IMR-90 (cell line): ENCODE results near the gene CCDC167. TPM values are rescaled to one million over a fixed set of nuclear protein-coding genes. Genes with fewer than 3 reads are reported as not detected.

Source experiments
- ATAC-seq: fragments of 200-7000 bp; cut with Tn5 transposase; 2 replicates; pipeline ENCODE4 v1.9.1; 2020; ENCODE audit warnings: low read depth, mild to moderate bottlenecking, moderate library complexity
- BruUV-seq: library from RNA; stranded (reverse); fragments of 400-500 nt; replicated peaks from 2 replicates; lab custom pipeline; 2021; lab: Mats Ljungman, UMichigan
- CTCF ChIA-PET: fragments of 300-600 bp; formaldehyde crosslinking; extraction: SDS; loops from one replicate; lab custom pipeline; 2021; ENCODE audit warnings: antibody characterized with exemption; lab: Yijun Ruan, JAX
- POLR2A ChIA-PET: fragments of 300-600 bp; sonication (Branson Sonifier 250); formaldehyde crosslinking; loops from one replicate; lab custom pipeline; 2022; ENCODE audit warnings: antibody characterized with exemption; ENCODE audit not compliant: unreplicated experiment; lab: Charles Lee
- DNase-seq: peaks from one replicate; pipeline ENCODE4 v3.0.0; 2013
- H2AFZ ChIP-seq: replicated peaks from 2 replicates; pipeline ENCODE3; 2013; ENCODE audit warnings: low read length, mild to moderate bottlenecking; ENCODE audit not compliant: poor library complexity
- H2AK5ac ChIP-seq: 2 replicates; pipeline ENCODE4 v1.6.1; 2013; ENCODE audit warnings: low read depth, low read length, inconsistent platforms
- H2AK9ac ChIP-seq: replicated peaks from 2 replicates; pipeline ENCODE3; 2013; ENCODE audit warnings: mild to moderate bottlenecking, low read depth, low read length, moderate library complexity; ENCODE audit not compliant: poor library complexity
- H2BK120ac ChIP-seq: 2 replicates; pipeline ENCODE4 v1.6.1; 2013; ENCODE audit warnings: low read depth, low read length, inconsistent platforms
- H2BK15ac ChIP-seq: 3 replicates; pipeline ENCODE4 v1.6.1; 2013; ENCODE audit warnings: low read depth, low read length, inconsistent platforms
- H2BK20ac ChIP-seq: 2 replicates; pipeline ENCODE4 v1.6.1; 2013; ENCODE audit warnings: low read depth, mild to moderate bottlenecking, inconsistent platforms, low read length, moderate library complexity
- H2BK5ac ChIP-seq: 2 replicates; pipeline ENCODE4 v1.6.1; 2013; ENCODE audit warnings: mild to moderate bottlenecking, low read depth, low read length, inconsistent platforms; ENCODE audit not compliant: poor library complexity, severe bottlenecking
- H3K14ac ChIP-seq: replicated peaks from 2 replicates; pipeline ENCODE4 v1.6.1; 2013; ENCODE audit warnings: low read depth, low read length, inconsistent platforms
- H3K18ac ChIP-seq: 2 replicates; pipeline ENCODE4 v1.6.1; 2013; ENCODE audit warnings: low read depth, low read length, control low read depth
- H3K23ac ChIP-seq: 2 replicates; pipeline ENCODE4 v1.6.1; 2013; ENCODE audit warnings: low read depth, low read length, inconsistent platforms
- H3K27ac ChIP-seq: 2 replicates; pipeline ENCODE4 v1.5.1; 2013; ENCODE audit warnings: mild to moderate bottlenecking, control low read depth, low read length; ENCODE audit not compliant: insufficient read depth
- H3K27me3 ChIP-seq: 2 replicates; pipeline ENCODE4 v1.6.1; 2013; ENCODE audit warnings: low read length; ENCODE audit not compliant: control insufficient read depth, insufficient read depth
- H3K36me3 ChIP-seq: 2 replicates; pipeline ENCODE4 v1.6.1; 2013; ENCODE audit warnings: low read length, mixed read lengths; ENCODE audit not compliant: control insufficient read depth, insufficient read depth
- H3K4ac ChIP-seq: 2 replicates; pipeline ENCODE4 v1.6.1; 2013; ENCODE audit warnings: low read depth, low read length, inconsistent platforms
- H3K4me1 ChIP-seq: 2 replicates; pipeline ENCODE4 v1.6.1; 2013; ENCODE audit warnings: low read length, mixed read lengths; ENCODE audit not compliant: control insufficient read depth, insufficient read depth
- H3K4me2 ChIP-seq: 2 replicates; pipeline ENCODE4 v1.6.1; 2013; ENCODE audit warnings: low read depth, mild to moderate bottlenecking, control low read depth, low read length, moderate library complexity
- H3K4me3 ChIP-seq: 2 replicates; pipeline ENCODE4 v1.5.1; 2013; ENCODE audit warnings: low read depth, mild to moderate bottlenecking, control low read depth, low read length, moderate library complexity; ENCODE audit not compliant: insufficient read depth
- H3K56ac ChIP-seq: 2 replicates; pipeline ENCODE4 v1.6.1; 2013; ENCODE audit warnings: low read length, inconsistent platforms; ENCODE audit not compliant: insufficient read depth; ENCODE audit errors: extremely low read depth
- H3K79me1 ChIP-seq, 2 experiments: 2 replicates each; pipeline ENCODE4 v1.6.1; 2013; ENCODE audit warnings: low read length in 2 of 2, inconsistent platforms in 1 of 2, low read depth in 1 of 2
- H3K9ac ChIP-seq: 2 replicates; pipeline ENCODE4 v1.6.1; 2013; ENCODE audit warnings: low read depth, low read length, control low read depth
- H3K9me1 ChIP-seq: 2 replicates; pipeline ENCODE4 v1.6.1; 2013; ENCODE audit warnings: low read length, inconsistent platforms; ENCODE audit not compliant: insufficient read depth
- H3K9me3 ChIP-seq: 2 replicates; pipeline ENCODE4 v1.6.1; 2013; ENCODE audit warnings: low read length; ENCODE audit not compliant: control insufficient read depth, insufficient read depth
- H4K20me1 ChIP-seq: 2 replicates; pipeline ENCODE4 v1.6.1; 2013; ENCODE audit warnings: low read length, inconsistent platforms; ENCODE audit not compliant: insufficient read depth
- H4K5ac ChIP-seq: 2 replicates; pipeline ENCODE4 v1.6.1; 2013; ENCODE audit warnings: mild to moderate bottlenecking, low read depth, low read length, control low read depth
- H4K8ac ChIP-seq, 2 experiments: 2 replicates each; pipeline ENCODE4 v1.6.1; 2013; ENCODE audit warnings: low read depth in 2 of 2, low read length in 2 of 2, control low read depth in 1 of 2, inconsistent platforms in 1 of 2
- H4K91ac ChIP-seq: 2 replicates; pipeline ENCODE4 v1.6.1; 2013; ENCODE audit warnings: low read depth, low read length, inconsistent platforms; ENCODE audit not compliant: insufficient read depth
- CEBPB ChIP-seq: IDR thresholded peaks from 2 replicates; pipeline ENCODE4 v1.6.1; 2012; ENCODE audit warnings: low read depth, low read length, improper control_type of control experiment
- CHD1 ChIP-seq: IDR thresholded peaks from 2 replicates; pipeline ENCODE4 v1.6.1; 2012; ENCODE audit warnings: low read depth, low read length, improper control_type of control experiment
- FOS ChIP-seq: fragments of 150-350 bp; IDR thresholded peaks from 2 replicates; pipeline ENCODE4 v1.6.1; 2016; ENCODE audit warnings: low read depth, low read length
- MAFK ChIP-seq: IDR thresholded peaks from 2 replicates; pipeline ENCODE4 v1.6.1; 2012; ENCODE audit warnings: low read depth, low read length, improper control_type of control experiment
- MAZ ChIP-seq: IDR thresholded peaks from 2 replicates; pipeline ENCODE4 v1.6.1; 2012; ENCODE audit warnings: low read depth, mild to moderate bottlenecking, low read length, improper control_type of control experiment, moderate library complexity, borderline replicate concordance
- MXI1 ChIP-seq: IDR thresholded peaks from 2 replicates; pipeline ENCODE4 v1.6.1; 2012; ENCODE audit warnings: low read depth, mild to moderate bottlenecking, low read length, moderate library complexity, borderline replicate concordance
- NFE2L2 ChIP-seq: fragments of 150-350 bp; IDR thresholded peaks from 2 replicates; pipeline ENCODE4 v1.6.1; 2016; ENCODE audit warnings: low read depth, mild to moderate bottlenecking, low read length
- POLR2A ChIP-seq: IDR thresholded peaks from 2 replicates; pipeline ENCODE4 v1.6.1; 2012; ENCODE audit warnings: mild to moderate bottlenecking, low read depth, low read length
- RAD21 ChIP-seq: IDR thresholded peaks from 2 replicates; pipeline ENCODE4 v1.6.1; 2012; ENCODE audit warnings: low read length, improper control_type of control experiment
- RFX5 ChIP-seq: IDR thresholded peaks from 2 replicates; pipeline ENCODE4 v1.8.0; 2012; ENCODE audit warnings: low read depth, mild to moderate bottlenecking, low read length, moderate library complexity
- SMC3 ChIP-seq: fragments of 150-350 bp; IDR thresholded peaks from 2 replicates; pipeline ENCODE4 v1.6.1; 2016; ENCODE audit warnings: low read depth, mild to moderate bottlenecking, antibody characterized with exemption, low read length, moderate library complexity
- WGBS, 2 experiments: methylation state at CpG; one replicate each; pipeline versions ENCODE4 v1.1.5 to v1.1.7; 2013; ENCODE audit warnings: missing lambda C conversion rate in 2 of 2; ENCODE audit not compliant: insufficient read length in 1 of 2; ENCODE audit errors: extremely low coverage in 2 of 2; 5-methylcytosine and 5-hydroxymethylcytosine counted together
- dilution Hi-C: fragments of 300-500 bp; cut with HindIII; formaldehyde crosslinking; loops from one replicate; pipeline ENCODE4 v1.14.3; 2018; ENCODE audit warnings: low sequenced_read_pairs; ENCODE audit not compliant: unreplicated experiment
- in situ Hi-C: fragments of 300-500 bp; cut with MboI; formaldehyde crosslinking; loops from 3 replicates; pipeline ENCODE4 v1.14.3; 2019; ENCODE audit warnings: low sequenced_read_pairs, inconsistent platforms, mixed read lengths
- intact Hi-C: fragments of 100-400 bp; cut with micrococcal nuclease; formaldehyde crosslinking; loops from 2 replicates; pipeline ENCODE4 v1.10.0; 2022
- polyA plus RNA-seq, 3 experiments: library from polyadenylated mRNA; depleted of rRNA; stranded (reverse); fragments of >200 nt; gene quantifications; 2 replicates each; pipeline ENCODE4 v1.2.3, GENCODE V29; 2012; ENCODE audit warnings: low replicate concordance in 1 of 3
- total RNA-seq: library from RNA; depleted of rRNA; stranded (reverse); fragments of >200 nt; gene quantifications from 2 replicates; pipeline ENCODE4 v1.2.3, GENCODE V29; 2012
- TF ChIP-seq, protein P1 (sequence below): conservative IDR thresholded peaks from 2 replicates; pipeline ENCODE4 v1.5.1; 2012; ENCODE audit warnings: mild to moderate bottlenecking, low read depth, low read length, improper control_type of control experiment
- TF ChIP-seq, protein P2 (sequence below): fragments of 150-350 bp; IDR thresholded peaks from 2 replicates; pipeline ENCODE4 v1.6.1; 2017; ENCODE audit warnings: mild to moderate bottlenecking, antibody characterized with exemption, low read length, low read depth

CCDC167 gene
- total and polyA plus RNA-seq, 2 of the 4 experiments (the other 2 are of a cell fraction), result 35.8 to 96.8 TPM

DNA sequence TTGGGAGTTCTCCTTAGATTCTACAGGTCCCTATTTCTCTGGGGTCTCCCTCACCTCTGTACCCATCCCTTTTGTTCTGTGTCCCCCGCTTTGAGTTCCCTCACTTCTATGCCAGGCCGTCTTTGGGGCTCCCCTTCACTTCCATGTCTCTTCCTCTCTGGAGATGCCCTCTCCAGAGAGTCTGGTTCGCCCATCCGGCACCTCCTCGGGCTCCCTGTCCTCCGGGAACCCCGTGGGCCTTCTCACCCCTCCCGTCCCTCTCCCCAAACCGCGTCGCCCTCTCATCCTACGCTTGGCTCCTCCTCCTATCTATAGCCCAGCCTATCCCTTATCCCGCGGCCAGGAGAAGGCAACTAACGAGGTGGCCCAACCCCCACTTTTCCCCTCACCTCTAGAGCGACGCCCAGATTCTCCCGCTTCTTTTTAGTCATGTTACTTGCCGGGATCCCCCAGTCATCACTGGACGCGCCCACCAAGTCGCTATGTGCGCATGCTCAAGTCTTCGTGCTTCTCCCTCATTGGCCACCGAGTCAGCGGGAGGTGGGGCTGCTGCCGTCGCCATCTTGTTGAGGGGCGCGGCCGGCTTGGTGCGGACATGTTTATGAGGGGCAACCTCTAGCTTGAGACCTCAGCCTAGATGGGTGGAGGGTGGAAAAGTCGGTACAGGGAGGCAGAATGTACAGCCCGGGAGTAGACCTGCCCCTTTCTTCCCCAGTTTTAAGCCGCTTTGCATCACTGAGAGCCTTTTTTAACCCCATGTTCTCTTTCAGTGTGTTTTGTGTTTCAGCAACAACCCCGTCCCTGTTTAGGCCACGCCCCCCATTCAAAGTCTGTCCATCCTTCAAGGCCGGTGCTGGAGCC lies at the start of gene CCDC167 (continued):
- TF ChIP-seq RAD21 (0 out of 2 replicates have a peak, but pooled peaks have one; percentile 8), MXI1 (peak; percentile 47; the same call in 1 of the 2 replicates)

GRCh38 chr6:37549154-37549553 lies 49.5 kb upstream of the CCDC167 start:
- DNase-seq (no peak), ATAC-seq (no peak)
- no peak overlapping the region for H3K14ac ChIP-seq
- H3K56ac ChIP-seq, result no peak overlapping the region
- no peak overlapping the region for H3K9ac ChIP-seq
- no peak overlapping the region for H3K4ac ChIP-seq
- no peak overlapping the region for H3K27ac ChIP-seq
- ChIA-PET POLR2A (no interaction called here), CTCF (no interaction called here)
- peaks cover 4% of the 10 kb centered on the region; the same call in 1 of the 2 replicates for H3K9me1 ChIP-seq
- no peaks in the 10 kb centered on the region; the same call in 1 of the 2 replicates for H4K20me1 ChIP-seq
- WGBS, 2 experiments, result 80% methylated on average over 2 of the region's 7 CpGs; no CpG with 5 or more reads in 1 of the 2 experiments
- intact Hi-C loops, result no loop called here
- H3K4me1 ChIP-seq, result peaks cover 13% of the 10 kb centered on the region
- H3K23ac ChIP-seq, result no peak overlapping the region
- H4K5ac ChIP-seq, result no peak overlapping the region
- H2BK5ac ChIP-seq, result no peak overlapping the region
- no peak overlapping the region for H2BK20ac ChIP-seq
- H3K18ac ChIP-seq, result no peak overlapping the region
- no peak overlapping the region for H3K4me2 ChIP-seq
- H2AK9ac ChIP-seq, result no peak overlapping the region
- no peak overlapping the region for H2BK120ac ChIP-seq
- no peaks in the 10 kb centered on the region for H3K9me3 ChIP-seq
- H2BK15ac ChIP-seq, result no peak overlapping the region
- in situ Hi-C loops, result no loop called here
- no peak overlapping the region for H2AK5ac ChIP-seq
- no peak overlapping the region for H3K4me3 ChIP-seq
- no TSS peak for BruUV-seq
- H2AFZ ChIP-seq, result no peak overlapping the region
- H3K79me1 ChIP-seq, result no peaks in the 10 kb centered on the region
- H3K27me3 ChIP-seq, result peaks cover 19% of the 10 kb centered on the region
- no peak overlapping the region for H4K91ac ChIP-seq
- no peak overlapping the region for H4K8ac ChIP-seq
- no peaks in the 10 kb centered on the region for H3K36me3 ChIP-seq
- dilution Hi-C loops, result no loop called here
- no peak for TF ChIP-seq MAZ
- no peak for TF ChIP-seq RFX5
- TF ChIP-seq, protein P1, sequence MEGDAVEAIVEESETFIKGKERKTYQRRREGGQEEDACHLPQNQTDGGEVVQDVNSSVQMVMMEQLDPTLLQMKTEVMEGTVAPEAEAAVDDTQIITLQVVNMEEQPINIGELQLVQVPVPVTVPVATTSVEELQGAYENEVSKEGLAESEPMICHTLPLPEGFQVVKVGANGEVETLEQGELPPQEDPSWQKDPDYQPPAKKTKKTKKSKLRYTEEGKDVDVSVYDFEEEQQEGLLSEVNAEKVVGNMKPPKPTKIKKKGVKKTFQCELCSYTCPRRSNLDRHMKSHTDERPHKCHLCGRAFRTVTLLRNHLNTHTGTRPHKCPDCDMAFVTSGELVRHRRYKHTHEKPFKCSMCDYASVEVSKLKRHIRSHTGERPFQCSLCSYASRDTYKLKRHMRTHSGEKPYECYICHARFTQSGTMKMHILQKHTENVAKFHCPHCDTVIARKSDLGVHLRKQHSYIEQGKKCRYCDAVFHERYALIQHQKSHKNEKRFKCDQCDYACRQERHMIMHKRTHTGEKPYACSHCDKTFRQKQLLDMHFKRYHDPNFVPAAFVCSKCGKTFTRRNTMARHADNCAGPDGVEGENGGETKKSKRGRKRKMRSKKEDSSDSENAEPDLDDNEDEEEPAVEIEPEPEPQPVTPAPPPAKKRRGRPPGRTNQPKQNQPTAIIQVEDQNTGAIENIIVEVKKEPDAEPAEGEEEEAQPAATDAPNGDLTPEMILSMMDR, result no peak
- TF ChIP-seq NFE2L2, result no peak
- TF ChIP-seq MAFK, result no peak
- TF ChIP-seq RAD21, result no peak
- TF ChIP-seq MXI1, result no peak
- no peak for TF ChIP-seq POLR2A
- no peak for TF ChIP-seq SMC3
- TF ChIP-seq CEBPB, result no peak
- TF ChIP-seq FOS, result no peak
- TF ChIP-seq, protein P2, sequence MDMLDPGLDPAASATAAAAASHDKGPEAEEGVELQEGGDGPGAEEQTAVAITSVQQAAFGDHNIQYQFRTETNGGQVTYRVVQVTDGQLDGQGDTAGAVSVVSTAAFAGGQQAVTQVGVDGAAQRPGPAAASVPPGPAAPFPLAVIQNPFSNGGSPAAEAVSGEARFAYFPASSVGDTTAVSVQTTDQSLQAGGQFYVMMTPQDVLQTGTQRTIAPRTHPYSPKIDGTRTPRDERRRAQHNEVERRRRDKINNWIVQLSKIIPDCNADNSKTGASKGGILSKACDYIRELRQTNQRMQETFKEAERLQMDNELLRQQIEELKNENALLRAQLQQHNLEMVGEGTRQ, result no peak
- no peak for TF ChIP-seq CHD1
